Activated CD8-positive, alpha-beta memory T cell treated with anti-CD3 and anti-CD28 coated beads, Interleukin-2, amount 50 U/mL, for 1 hour (primary cell): ENCODE data around the gene COX15.
"Not testable (repeated sequence)": the region's sequence is repeated elsewhere in the genome, so short reads cannot be mapped to it uniquely, and the experiment has no call there.

Experiments used
- DNase-seq: peaks from one replicate; pipeline ENCODE4 v3.0.0-alpha.2; 2020; ENCODE audit errors: extremely low read depth

Gene COX15

DNA sequence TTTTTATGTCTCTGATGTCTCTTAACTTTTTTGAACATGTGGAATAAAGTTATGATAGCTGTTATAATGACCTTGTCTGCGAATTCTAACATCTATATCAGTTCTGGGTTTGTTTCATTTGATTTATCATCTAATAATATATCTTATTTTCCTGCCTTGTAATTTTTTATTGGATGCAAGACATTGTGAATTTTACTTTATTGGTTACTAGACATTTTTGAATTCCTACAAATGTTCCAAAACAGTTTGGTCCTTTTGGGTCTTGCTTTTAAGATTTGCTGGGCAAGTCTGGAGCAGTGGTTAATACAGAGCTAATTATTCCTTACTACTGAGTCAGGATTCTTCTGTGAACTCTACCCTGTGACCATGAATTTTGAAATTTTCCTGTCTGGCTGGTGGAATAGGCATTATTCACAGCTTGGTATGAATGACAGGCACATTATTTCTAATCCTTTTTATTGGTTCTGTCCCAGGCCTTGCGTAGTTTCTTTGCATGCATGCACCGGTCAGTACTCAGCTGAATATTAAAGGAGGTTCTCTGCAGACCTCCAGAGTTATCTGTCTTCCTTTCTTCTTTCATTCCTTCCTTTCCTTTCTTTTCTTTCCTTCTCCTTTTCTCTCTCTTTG, 9.1 kb upstream of the COX15 start:
- no peak for DNase-seq

DNA sequence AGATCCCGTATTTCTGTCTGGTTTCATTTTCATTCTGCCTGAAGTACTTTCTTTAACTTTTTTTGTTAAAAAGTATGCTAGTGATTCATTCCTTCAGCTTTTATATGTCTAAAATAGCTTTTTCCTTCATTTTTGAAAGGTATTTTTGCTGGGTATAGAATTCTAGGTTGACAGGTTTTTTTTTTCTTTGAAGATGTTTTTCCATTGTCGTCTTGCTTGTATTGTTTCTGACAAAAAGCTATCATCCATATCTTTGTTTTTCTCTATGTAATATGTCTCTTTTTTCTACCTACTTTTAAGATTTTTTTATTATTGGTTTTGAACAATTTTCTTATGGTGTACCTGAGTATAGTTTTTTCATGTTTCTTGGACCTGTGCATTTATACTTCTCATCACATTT, 8.3 kb upstream of the COX15 start:
- no peak for DNase-seq

DNA sequence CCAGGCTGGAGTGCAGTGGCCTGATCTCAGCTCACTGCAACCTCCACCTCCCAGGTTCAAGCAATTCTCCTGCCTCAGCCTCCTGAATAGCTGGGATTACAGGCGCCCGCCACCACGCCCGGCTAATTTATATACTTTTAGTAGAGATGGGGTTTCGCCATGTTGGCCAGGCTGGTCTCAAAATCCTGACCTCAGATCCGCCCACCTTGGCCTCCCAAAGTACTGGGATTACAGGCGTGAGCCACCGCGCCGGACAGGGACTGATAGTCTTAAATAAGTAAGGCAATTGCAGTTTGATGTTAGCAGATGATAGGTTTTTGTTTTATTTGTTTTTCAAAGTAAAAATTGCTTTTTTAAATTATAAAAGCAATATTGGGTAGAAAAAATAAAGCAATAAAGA, 2.2 kb upstream of the COX15 start:
- DNase-seq: not testable (repeated sequence)

DNA sequence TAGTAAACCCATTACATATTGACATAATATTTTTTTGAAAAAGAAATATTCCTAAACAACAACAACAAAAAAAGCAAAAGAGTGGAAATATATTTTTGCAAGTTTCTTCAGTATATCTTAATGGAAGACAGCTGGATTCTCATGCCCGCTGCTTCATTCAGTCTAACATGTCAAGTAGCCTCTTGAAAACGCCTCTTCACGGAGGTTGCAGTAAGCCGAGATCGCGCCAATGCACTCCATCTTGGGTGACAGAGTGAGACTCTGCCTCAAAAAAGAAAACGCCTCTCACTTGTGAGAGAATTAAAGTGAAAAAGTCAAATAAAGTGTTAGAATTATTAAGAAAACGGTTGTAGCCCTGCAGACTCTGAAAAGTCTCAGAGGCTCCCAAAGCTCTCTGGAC, 1.4 kb upstream of the COX15 start:
- DNase-seq: no peak

DNA sequence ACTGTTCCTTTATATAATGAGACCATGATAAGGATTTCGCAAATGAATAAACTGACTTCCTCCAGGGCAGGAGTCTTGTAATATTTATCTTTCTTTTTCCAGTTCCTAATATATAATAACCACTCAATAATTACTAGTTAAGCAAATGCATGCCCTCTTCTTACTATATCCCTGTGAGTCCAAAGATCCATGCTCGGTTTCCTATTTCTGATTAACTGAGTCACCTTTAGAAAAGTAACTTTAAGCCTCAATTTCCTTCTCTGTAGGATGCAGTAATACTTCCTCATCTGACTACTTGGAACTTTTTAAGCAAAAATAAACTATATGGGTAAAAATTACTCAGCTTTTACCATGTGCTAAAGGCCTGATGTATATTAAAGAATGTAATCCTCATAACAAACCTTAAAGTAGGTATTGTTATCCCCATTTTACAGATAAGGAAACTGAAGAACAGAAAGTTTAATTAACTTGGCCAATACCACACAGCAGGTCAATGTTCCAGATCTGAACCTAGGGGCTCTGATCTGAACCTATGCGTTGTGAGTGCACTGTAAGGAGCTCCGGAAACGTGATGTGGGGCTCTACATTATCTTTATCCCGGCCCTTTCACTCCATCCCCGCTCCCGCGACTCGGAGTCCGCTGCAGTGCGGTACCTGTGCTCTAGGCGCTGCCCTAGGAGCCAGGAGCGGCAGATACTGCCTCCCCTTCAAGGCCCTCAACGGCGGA, 458 bp downstream of the COX15 start:
- no peak for DNase-seq

DNA sequence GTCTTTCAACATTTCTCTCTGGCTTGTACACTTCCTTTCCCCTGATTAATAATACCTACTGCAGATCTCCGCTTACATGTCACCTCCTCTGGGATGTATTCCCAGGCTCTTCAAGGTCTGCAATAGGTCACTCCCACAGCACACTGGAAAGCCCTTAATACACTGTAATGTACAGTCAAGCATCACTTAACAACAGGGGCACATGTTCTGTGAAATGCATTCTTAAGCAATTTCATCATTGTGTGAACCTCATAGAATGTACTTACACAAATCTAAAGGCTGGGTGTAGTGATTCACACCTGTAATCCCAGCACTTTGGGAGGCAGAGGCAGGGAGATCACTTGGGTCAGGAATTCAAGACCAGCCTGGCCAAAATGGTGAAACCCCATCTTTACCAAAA, 1.9 kb downstream of the COX15 start:
- DNase-seq: no peak

DNA sequence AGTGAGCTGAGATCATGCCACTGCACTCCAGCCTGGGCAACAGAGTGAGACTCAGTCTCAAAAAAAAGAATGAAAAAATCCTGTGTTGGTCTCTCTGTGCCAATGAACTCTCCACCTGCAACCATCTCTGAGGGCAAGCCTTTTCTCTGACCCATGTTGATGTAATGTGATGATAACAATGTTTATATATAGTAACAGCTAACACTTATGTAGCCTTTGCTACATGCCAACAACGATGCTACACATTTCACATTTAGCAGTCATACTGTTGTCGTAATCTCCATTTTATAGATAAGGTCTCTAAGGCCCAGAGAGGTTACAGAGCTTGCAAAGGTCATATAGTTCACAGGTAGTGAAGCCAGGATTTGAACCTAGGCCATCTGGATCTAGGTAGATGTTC, 11.5 kb downstream of the COX15 start:
- no peak for DNase-seq

DNA sequence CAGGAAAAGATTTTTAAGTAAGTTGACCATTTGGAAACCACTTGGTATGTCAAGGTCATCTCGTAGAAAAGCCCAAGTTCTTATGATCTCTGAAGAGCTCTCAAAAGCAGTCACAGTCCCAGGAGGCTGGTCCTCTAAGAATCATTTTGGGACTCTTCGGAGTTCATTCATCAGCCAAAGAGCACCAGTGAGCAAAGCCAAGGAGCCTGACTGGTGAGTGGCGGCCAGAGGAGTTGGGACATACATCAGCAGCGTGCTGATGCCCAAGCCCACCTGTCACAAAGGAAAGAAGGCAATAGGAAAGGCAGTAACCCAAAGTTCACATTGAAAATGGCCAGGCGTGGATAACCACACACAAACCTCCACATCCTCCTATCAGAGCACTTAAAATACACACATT, 17.5 kb downstream of the COX15 start:
- no peak for DNase-seq

DNA sequence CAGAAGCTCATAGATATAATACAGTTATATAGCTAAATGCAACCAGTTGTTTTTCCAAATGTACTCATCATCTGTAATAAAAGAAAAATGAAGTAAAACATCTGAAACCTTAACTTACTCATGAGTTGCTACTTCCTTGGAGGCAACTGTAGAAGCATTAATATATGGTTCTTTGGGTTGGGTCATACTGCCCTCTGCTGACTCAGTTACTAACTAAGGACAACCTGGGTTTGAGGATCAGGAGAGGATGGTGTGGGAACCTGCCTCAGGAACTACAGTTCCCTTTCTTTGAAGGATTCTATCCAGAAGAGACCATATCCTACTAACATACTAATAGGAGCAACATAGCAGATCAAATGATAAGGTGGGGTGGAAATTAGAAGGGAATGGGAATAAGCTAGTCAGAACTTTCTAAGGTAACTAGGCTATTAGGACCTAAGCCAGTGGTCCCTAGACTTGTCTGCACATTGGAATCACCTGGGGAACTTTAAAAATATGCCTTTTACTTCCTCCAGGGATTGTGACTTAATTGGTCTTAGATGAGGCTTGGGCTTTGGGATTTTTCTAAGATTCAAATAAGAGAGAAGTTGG, 20.7 kb downstream of the COX15 start:
- no peak for DNase-seq

DNA sequence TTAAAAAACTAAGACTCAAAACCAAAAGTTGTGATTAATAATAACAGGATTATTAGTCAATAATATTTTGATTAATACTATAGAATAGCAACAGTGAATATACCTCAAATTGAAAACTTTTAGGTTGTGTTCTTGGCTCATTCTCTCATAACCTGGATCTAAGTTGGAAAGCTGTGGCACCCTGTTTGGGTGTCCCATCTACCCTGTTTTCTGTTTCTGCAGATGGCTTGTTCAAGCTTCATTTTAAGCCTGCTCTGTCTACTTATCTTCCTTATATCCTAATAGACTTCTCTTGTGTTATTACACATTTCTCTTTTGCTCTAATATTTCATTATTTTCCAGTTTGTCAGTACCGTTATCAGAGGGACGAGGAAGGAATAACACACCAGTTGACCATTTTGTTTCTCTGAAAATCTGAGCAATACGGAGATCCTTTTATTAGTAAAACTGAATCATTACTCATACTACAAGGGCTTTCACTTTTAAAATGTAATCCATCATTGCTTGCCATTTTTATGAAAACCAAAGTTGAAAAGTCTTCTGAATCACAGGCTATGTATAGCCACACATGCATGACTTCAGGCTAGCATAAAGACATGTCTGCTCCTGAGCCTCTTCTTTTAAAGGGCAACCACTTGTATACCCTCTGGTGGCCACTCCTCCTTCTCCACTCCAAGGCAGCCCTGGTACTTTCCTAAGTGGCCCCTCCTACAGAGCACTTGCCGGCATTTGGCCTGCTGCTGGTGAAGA, 22.3 kb downstream of the COX15 start:
- no peak for DNase-seq

DNA sequence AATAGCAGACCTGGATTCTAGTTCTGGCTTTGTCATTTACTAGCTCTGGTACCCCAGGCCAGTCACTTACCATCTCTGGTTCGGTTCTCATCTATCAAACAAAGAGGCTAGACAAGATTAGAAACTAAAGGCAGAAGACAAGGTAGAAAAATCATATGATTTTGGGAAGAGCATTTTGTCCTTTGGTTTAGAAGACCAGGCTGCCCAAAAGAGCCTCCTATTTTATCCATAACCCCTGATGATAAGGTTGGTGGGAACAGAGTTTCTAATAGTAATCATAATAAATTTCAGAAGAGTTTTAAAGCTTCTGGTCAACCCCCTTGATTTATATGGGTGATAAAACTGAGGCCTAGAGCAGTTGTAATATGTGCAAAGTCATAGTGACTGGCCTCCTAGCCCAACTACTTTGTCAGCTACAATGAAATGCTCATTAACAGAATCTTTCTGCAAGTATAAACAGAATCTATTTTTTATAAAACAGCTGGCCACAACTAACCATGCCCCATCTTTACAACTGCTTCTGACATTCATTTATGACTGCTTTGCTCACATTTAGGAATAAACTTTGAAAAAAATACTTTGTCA, 23.4 kb downstream of the COX15 start:
- DNase-seq: no peak

DNA sequence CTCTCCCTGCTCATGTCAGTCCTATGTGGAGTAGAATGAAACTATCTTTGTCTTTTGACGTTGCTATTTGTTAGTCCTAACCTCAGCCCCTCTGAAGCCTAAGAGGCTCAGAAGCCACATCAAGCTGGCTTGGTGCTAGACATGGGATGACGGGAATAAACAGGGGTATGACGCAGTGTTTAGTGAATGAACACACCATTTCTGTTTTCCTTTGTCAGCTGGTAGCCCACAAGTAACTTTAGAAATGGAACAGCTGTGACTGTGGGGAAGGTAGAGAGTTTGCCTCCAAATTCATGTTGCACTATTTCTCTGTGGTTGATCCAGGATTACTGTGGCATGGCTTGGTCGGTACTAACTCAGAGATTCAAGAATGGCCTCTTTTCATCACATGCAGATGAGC, 31.3 kb downstream of the COX15 start:
- no peak for DNase-seq

DNA sequence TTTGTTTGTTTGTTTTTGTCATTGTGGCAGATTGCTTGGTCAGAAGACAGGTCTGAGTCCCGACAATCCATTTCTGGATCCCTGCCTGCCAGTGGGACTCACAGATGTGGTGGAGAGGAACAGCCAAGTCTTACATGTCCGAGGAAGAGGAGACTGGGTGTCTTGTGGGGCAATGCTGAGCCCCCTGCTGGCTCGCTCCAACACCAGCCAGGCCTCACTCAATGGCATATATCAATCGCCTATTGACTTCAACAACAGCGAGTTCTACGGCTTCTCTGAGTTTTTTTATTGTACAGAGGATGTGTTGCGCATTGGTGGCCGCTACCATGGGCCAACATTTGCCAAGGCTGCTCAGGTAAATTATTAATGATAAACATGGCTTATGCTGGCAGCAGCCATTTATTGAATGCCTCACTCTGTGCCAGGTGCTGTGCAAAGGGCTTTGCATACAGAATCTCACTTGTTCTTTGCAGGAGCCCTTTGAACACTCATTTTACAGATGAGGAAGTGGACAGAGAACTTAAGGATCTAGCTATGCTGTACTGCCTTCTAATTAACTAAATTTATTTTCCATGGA, 33.3 kb downstream of the COX15 start:
- DNase-seq: no peak

DNA sequence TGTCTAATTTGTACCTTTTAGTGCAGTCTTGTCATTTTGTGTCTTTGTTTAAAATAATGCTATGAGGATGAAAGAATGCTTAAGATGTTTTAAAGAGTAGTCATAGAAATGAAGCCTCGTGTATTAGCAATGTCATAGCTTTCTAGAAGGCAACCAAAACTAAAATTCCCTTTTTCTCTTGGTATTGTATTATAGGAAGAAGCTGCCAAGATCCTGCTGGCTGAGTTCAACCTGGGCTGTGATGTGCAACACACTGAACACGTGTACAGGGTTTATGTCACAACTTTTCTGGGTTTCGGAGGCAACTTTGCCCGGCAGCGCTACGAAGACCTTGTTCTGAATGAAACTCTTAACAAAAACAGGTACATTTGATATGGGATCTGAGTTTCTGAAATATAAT, 36.2 kb downstream of the COX15 start:
- no peak for DNase-seq

DNA sequence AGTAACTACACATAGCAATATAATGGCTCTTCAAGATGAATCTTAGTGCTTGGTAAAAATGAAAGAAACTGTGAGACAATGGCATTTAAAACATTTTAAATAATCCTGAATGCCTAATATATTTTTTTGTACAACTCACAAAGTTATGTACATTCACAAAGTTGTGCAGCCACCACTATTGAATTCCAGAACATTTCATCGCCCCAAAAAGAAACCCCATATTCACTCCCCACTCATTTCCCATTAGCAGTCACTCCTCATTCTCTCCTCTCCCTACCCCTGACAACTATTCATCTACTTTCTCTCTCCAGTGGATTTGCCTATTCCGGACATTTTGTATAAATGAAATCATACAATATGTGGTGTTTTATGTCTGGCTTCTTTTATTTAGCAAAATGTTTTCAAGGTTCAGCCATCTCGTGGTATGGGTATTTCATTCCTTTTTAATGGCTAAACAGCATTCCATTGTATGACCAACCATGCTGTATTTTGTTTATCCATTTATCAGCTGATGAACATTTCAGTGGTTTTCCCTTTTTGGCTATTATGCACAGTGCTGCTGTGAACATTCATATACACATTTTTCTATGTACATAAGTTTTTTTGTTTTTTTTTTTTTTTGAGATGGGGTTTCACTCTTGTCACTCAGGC, 37.9 kb downstream of the COX15 start:
- no peak for DNase-seq

DNA sequence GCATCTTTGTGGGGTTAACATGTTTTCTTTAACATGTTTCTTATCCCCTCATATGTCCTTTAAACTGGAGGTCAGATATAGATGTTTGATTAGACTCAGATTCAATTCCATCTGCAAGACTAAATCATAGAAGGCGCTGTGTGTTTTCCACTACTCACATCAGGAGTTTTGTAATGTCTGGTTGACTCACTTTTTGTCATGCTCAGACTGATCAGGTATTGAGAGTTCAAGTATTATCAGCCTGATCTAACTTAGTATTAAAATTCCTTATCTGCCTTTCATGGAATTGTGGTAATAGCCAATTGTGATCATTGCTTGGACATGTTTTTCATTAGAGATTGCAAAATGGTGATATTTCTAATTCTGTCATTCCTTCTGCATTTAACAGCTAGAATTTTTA, 42.5 kb downstream of the COX15 start:
- no peak for DNase-seq

DNA sequence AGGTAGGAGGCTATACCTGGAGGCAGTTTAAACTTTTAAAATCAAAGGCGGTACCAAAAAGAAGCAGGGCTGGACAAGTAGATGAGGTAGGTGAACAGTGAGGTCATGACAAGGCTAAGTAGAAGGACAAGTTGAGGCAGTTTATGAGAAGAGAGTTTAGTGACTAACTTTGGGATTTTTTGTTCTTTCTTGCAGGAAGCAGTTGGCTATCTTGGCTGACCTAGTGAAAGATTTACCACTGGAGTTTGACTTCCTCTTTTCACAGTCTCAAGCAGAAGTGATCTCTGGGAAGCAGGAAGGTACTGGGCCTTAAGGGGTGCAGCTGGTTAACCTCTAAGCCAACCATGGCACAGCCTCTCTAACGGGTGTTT, 46.3 kb downstream of the COX15 start:
- DNase-seq: no peak

DNA sequence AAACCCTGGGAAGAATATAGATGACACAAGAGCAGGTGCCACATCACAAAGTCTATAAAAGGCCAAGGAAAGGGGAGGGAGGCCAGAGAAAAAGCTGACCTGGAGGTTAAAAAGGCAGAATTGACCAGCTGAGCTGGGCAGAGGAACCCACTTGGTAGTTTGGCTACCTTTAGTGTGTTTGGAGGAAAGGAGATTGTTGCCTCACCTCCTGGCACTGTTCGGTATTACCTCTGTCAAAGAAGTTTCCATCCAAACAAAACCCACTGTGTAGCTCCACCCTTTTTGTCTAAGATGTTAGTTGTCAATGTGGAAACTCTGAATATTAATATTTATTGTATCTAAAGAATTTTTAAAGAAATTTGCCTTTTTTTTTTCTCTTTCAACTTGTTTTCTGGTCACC, 49.2 kb downstream of the COX15 start:
- DNase-seq: no peak
